Stomach (tissue), 9 donors: ENCODE data around the gene EDA. TPM values are rescaled to one million over a fixed set of nuclear protein-coding genes. Genes with fewer than 3 reads are reported as not detected.
A peak's percentile ranks its signal among the peaks of the same experiment; 100 is the strongest.

Experiments used
- DNase-seq, 2 donors: peaks; one replicate each; pipeline versions ENCODE4 v3.0.0 to v3.0.0-alpha.2; 2013 to 2019
- H3K27ac ChIP-seq, 5 donors: fragments of 200-600 bp in 4 of 5; sonication (generic) in 4 of 5; one replicate each; pipeline ENCODE4 v1.5.1; 2013 to 2019; ENCODE audit warnings: mild to moderate bottlenecking in 1 of 5, moderate library complexity in 1 of 5
- H3K27me3 ChIP-seq, 3 donors: fragments of 200-600 bp; sonication (generic); one replicate each; pipeline ENCODE4 v1.5.1; 2017 to 2019; ENCODE audit warnings: mixed run types in 1 of 3
- H3K36me3 ChIP-seq, 4 donors: fragments of 200-600 bp; sonication (generic); 1 replicate in 3 of 4; 2 replicates in 1 of 4; pipeline ENCODE4 v1.5.1; 2016 to 2019
- H3K4me1 ChIP-seq, 4 donors: fragments of 200-600 bp; sonication (generic); one replicate each; pipeline ENCODE4 v1.5.1; 2016 to 2019
- H3K4me3 ChIP-seq, 4 donors: fragments of 200-600 bp; sonication (generic) in 3 of 4; one replicate each; pipeline ENCODE4 v1.5.1; 2016 to 2019; ENCODE audit warnings: mild to moderate bottlenecking in 1 of 4
- H3K9me3 ChIP-seq, 4 donors: fragments of 200-600 bp; sonication (generic); one replicate each; pipeline ENCODE4 v1.5.1; 2016 to 2019
- CTCF ChIP-seq, 7 experiments: fragments of 450-650 bp in 4 of 7; fragments of 200-600 bp in 3 of 7; sonication (generic) in 3 of 7; IDR thresholded peaks; one replicate each; pipeline ENCODE4 v1.5.1; 2016 to 2019; ENCODE audit warnings: antibody characterized with exemption in 7 of 7, control low read depth in 2 of 7, mild to moderate bottlenecking in 1 of 7
- EP300 ChIP-seq: sonication (generic); formaldehyde crosslinking; IDR thresholded peaks from one replicate; pipeline ENCODE4 v1.6.1; 2017; ENCODE audit warnings: antibody characterized with exemption
- POLR2A ChIP-seq, 4 donors: fragments of 450-650 bp; IDR thresholded peaks; one replicate each; pipeline ENCODE4 v1.6.1; 2016; ENCODE audit warnings: antibody characterized with exemption in 4 of 4, control low read depth in 2 of 4, mild to moderate bottlenecking in 1 of 4, moderate library complexity in 1 of 4
- POLR2AphosphoS5 ChIP-seq, 3 donors: sonication (generic); formaldehyde crosslinking; IDR thresholded peaks; one replicate each; pipeline ENCODE4 v1.6.1; 2016; ENCODE audit warnings: antibody characterized with exemption in 3 of 3
- WGBS, 5 donors: extraction: QIAGEN DNeasy Blood & Tissue Kit in 3 of 5; methylation state at CpG; one replicate each; pipeline versions ENCODE4 v1.1.5 to v1.1.7; 2013 to 2018; 5-methylcytosine and 5-hydroxymethylcytosine counted together
- intact Hi-C: fragments of 100-400 bp; cut with DNase I; formaldehyde crosslinking; loops from one replicate; pipeline ENCODE4 v1.15.1; 2023; ENCODE audit warnings: low total_unique reads
- polyA plus RNA-seq, 3 donors: library from polyadenylated mRNA; stranded (reverse); fragments of 200-250 nt; gene quantifications; one replicate each; pipeline ENCODE4 v1.2.3, GENCODE V29; 2013
- total RNA-seq, 5 donors: library from RNA; depleted of rRNA; stranded (reverse); fragments of >200 nt; gene quantifications; one replicate each; pipeline versions ENCODE4 v1.1.0 to v1.2.3, GENCODE V29; 2014 to 2016
- donor health status: healthy with polysubstance abuse.
- donor health status: Bipolar disorder and iron deficiency.
- donor health status: healthy.

Gene EDA
- total and polyA plus RNA-seq, 8 donors, result 1.6 to 26.1 (median 3.1) TPM; not detected in 1

- intact Hi-C loops, result no loop called here
- no peak overlapping the region for H3K27ac ChIP-seq
- 46 to 68% (median 64%) methylated on average over 3 of the region's 3 CpGs for WGBS, 5 donors
- no peak overlapping the region for H3K4me3 ChIP-seq
- H3K4me1 ChIP-seq, result no peaks in the 10 kb centered on the region
- no peaks in the 10 kb centered on the region for H3K36me3 ChIP-seq
- H3K9me3 ChIP-seq, result peaks cover 0 to 11% (median 0%) of the 10 kb centered on the region in 4 donors
- TF ChIP-seq CTCF (IDR thresholded peaks at IDR 0.05) (no peak), POLR2A (IDR thresholded peaks at IDR 0.05) (no peak), EP300 (no peak), POLR2AphosphoS5 (IDR thresholded peaks at IDR 0.05) (no peak)
- H3K27me3 ChIP-seq, result peaks cover 0 to 6% (median 0%) of the 10 kb centered on the region in 3 donors
- peak in 1 of 2 donors; percentile 18 for DNase-seq
These were observed 464.0 kb downstream of the EDA start for GRCh38 chrX:70079870-70080269.

- intact Hi-C loops, result no loop called here
- WGBS, 5 donors, result 55 to 87% (median 68%) methylated on average over 4 of the region's 4 CpGs
These were observed 466.8 kb downstream of the EDA start for GRCh38 chrX:70082723-70083122.

GRCh38 chrX:70084592-70085240 is 468.8 kb downstream of the EDA start:
- Histone ChIP-seq H3K4me3 (no peak overlapping the region), H3K27me3 (peaks cover 0 to 6% (median 0%) of the 10 kb centered on the region in 3 donors), H3K9me3 (no peaks in the 10 kb centered on the region), H3K36me3 (no peaks in the 10 kb centered on the region), H3K27ac (no peak overlapping the region), H3K4me1 (peaks cover 0 to 16% (median 7%) of the 10 kb centered on the region in 4 donors)
- no peak for TF ChIP-seq POLR2AphosphoS5 (IDR thresholded peaks at IDR 0.05)
- no peak for TF ChIP-seq POLR2A (IDR thresholded peaks at IDR 0.05)
- no peak for TF ChIP-seq EP300
- no peak for TF ChIP-seq CTCF (IDR thresholded peaks at IDR 0.05)
- DNase-seq, result no peak
- 73 to 88% (median 77%) methylated on average over 5 of the region's 5 CpGs for WGBS, 5 donors
- intact Hi-C loops, result no loop called here

More at GRCh38 chrX:70082723-70083122, 466.8 kb downstream of the EDA start:
- H3K4me3 ChIP-seq, result no peak overlapping the region
- H3K27ac ChIP-seq, result no peak overlapping the region
- TF ChIP-seq CTCF (IDR thresholded peaks at IDR 0.05), result no peak
- no peak for TF ChIP-seq POLR2A (IDR thresholded peaks at IDR 0.05)
- no peaks in the 10 kb centered on the region for H3K36me3 ChIP-seq
- peaks cover 0 to 4% (median under 1%) of the 10 kb centered on the region in 4 donors for H3K4me1 ChIP-seq
- H3K27me3 ChIP-seq, result peaks cover 0 to 6% (median 0%) of the 10 kb centered on the region in 3 donors
- DNase-seq, result no peak
- H3K9me3 ChIP-seq, result no peaks in the 10 kb centered on the region

GRCh38 chrX:70087857-70088630 is 472.1 kb downstream of the EDA start:
- Histone ChIP-seq H3K4me3 (no peak overlapping the region), H3K9me3 (no peaks in the 10 kb centered on the region), H3K36me3 (no peaks in the 10 kb centered on the region), H3K27ac (peak overlapping the region in 2 of 5 donors; percentile 3 to 5), H3K4me1 (peaks cover 0 to 16% (median 7%) of the 10 kb centered on the region in 4 donors), H3K27me3 (no peaks in the 10 kb centered on the region)
- 18 to 36% (median 32%) methylated on average over 10 to 11 of the region's 11 CpGs for WGBS, 5 donors
- intact Hi-C loops, result no loop called here
- TF ChIP-seq POLR2AphosphoS5 (IDR thresholded peaks at IDR 0.05), result no peak
- DNase-seq, result peak; percentile 50 to 59

- intact Hi-C loops, result no loop called here
These were observed 472.8 kb downstream of the EDA start for GRCh38 chrX:70088751-70089150.

More at GRCh38 chrX:70088751-70089150, 472.8 kb downstream of the EDA start:
- Histone ChIP-seq H3K9me3 (no peaks in the 10 kb centered on the region), H3K27me3 (no peaks in the 10 kb centered on the region), H3K36me3 (no peaks in the 10 kb centered on the region), H3K4me3 (no peak overlapping the region), H3K27ac (no peak overlapping the region), H3K4me1 (peaks cover 0 to 16% (median 7%) of the 10 kb centered on the region in 4 donors)
- TF ChIP-seq POLR2AphosphoS5 (IDR thresholded peaks at IDR 0.05) (no peak), POLR2A (IDR thresholded peaks at IDR 0.05) (no peak), EP300 (no peak), CTCF (IDR thresholded peaks at IDR 0.05) (no peak)
- no peak for DNase-seq
